Measurements from ENCODE around the gene NOTCH2. TPM values are rescaled to one million over a fixed set of nuclear protein-coding genes. Genes with fewer than 3 reads are reported as not detected.
A peak's percentile ranks its signal among the peaks of the same experiment; 100 is the strongest.

The NOTCH2 gene
- polyA plus RNA-seq, 3 donors from 2014 or later: 11.6 to 38.1 (median 16.7) TPM

DNA sequence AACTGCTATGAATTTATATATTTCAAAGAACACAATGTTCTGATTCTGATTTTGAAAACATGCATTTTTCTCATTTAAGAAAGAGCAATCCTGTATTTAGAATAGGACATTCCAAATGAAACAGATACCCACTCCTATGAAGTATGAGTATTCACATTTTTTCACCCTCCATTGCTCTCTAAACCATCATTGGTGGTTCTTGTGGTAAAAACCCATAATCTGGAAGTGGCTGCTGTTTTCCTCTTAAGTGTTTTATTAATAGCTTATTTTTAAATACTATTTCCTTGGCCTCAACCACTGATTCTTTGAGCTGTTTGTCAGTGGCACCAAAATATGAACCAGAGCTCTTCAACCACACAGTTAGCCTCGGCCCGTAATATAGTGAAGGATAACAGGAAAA lies 113.2 kb downstream of the NOTCH2 start:
- no peak for DNase-seq
- H3K9me3 Mint-ChIP-seq: no peaks in the 10 kb centered on the region
- H3K27ac Mint-ChIP-seq: no peak overlapping the region
- no peak overlapping the region for H3K4me3 Mint-ChIP-seq
- peaks cover 4 to 18% of the 10 kb centered on the region in 2 donors for H3K4me1 Mint-ChIP-seq
- peaks cover 9 to 45% (median 29%) of the 10 kb centered on the region in 3 donors for H3K36me3 Mint-ChIP-seq
- H3K27me3 Mint-ChIP-seq (ENCODE audit: low read depth in 3 of 3): no peaks in the 10 kb centered on the region

DNA sequence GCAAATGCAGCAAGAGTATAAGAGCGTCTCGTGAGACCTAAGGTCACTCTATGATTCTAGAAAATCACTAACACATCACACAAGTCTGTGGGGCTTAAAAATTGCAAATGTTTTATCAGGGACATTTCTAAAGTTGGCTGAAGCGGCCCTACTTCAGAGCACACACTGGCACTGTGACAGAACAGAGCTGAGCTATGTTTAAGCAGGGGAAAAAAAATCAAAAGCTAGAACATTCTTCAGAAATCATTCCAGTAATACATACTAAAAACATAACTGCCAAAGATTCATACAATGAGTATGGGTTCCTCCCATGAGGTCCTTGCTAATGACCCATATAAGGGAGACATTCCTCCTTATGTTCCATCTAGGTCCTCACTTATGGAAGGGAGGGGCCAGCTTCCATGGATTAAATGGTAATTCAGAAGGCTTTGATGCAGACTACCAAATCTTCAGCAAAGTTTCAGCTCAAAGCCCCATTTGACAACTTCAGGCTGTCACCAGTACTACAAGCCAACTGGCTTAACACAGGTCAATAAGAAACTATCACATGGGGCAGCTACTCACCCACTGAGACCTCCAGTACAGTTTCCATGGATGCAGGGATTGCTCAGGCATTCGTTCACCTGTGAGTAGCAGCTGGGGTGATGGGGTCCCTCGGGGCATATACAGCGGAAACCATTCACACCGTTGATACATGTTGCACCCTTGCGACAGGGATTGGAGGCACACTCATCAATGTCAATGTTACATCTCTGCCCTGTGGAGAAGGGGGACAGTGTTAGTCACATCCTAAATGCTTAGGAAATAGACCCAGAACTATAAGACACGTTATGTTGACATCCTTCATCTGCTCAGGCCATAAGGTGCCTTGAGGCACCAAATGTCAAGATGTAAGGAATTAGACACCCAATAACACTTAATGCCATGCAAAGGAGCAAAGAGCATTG lies 114.7 kb downstream of the NOTCH2 start:
- Mint-ChIP-seq H3K4me1 (peaks cover 4 to 18% of the 10 kb centered on the region in 2 donors), H3K27me3 (ENCODE audit: low read depth in 3 of 3) (no peaks in the 10 kb centered on the region), H3K9me3 (no peaks in the 10 kb centered on the region), H3K4me3 (no peak overlapping the region), H3K27ac (no peak overlapping the region), H3K36me3 (peaks cover 6 to 55% (median 26%) of the 10 kb centered on the region in 3 donors)
- DNase-seq: no peak

- Mint-ChIP-seq H3K36me3 (peaks cover 6 to 50% (median 23%) of the 10 kb centered on the region in 3 donors), H3K27ac (no peak overlapping the region), H3K4me1 (peaks cover 4 to 18% of the 10 kb centered on the region in 2 donors), H3K4me3 (no peak overlapping the region), H3K27me3 (ENCODE audit: low read depth in 3 of 3) (peaks cover 0 to under 1% (median 0%) of the 10 kb centered on the region in 3 donors), H3K9me3 (no peaks in the 10 kb centered on the region)
- DNase-seq: no peak
Observed at GRCh38 chr1:119953266-119953998, 116.0 kb downstream of the NOTCH2 start.

- Mint-ChIP-seq H3K4me1 (peaks cover 4 to 18% of the 10 kb centered on the region in 2 donors), H3K4me3 (no peak overlapping the region), H3K27ac (no peak overlapping the region), H3K36me3 (peaks cover 6 to 51% (median 24%) of the 10 kb centered on the region in 3 donors), H3K27me3 (ENCODE audit: low read depth in 3 of 3) (peaks cover 0 to 3% (median 0%) of the 10 kb centered on the region in 3 donors), H3K9me3 (no peaks in the 10 kb centered on the region)
- no peak for DNase-seq
Observed at GRCh38 chr1:119952496-119952895, 117.0 kb downstream of the NOTCH2 start.

DNA sequence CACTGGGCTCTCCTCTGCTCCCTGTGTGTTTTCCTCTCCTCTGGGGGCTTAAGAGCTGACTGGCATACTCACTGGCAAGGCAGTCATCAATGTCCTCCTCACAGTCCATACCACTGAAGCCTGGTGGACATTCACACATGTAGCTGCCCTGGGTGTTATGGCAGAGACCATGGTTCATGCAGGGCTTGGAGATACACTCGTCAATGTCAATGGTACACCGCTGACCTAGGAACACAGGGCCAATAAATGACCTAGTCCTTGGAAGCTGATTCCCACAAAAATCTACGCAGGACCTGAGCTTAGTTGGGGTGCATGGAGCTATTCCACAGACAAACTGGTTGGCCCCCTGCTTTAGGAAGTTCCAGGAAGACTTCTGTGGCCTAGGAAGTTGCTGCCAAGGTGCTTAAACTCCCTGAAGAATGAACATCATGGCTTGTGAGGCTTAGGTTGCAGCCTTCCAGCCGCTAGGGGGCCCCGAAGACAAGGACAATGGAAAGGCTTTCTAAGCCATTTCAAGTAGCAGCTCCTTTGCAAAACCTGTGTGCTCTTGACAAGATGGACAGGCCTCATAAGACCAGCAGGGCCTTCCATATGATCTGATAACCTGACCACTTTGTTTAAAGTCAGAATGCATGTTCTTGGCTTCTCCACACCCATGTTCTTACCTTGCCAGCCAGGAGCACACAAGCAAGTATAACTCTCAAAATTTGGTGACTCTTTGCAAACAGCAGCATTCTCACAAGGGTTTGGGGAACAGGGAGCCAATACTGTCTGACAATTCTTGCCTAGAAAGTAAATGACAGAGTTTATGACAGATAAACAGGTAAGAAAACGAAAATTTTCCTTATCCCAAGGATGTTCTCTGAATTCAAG lies 120.9 kb downstream of the NOTCH2 start:
- Mint-ChIP-seq H3K27me3 (ENCODE audit: low read depth in 3 of 3) (peaks cover 0 to 3% (median 0%) of the 10 kb centered on the region in 3 donors), H3K4me1 (no peaks in the 10 kb centered on the region), H3K36me3 (peaks cover 6 to 41% (median 21%) of the 10 kb centered on the region in 3 donors), H3K9me3 (no peaks in the 10 kb centered on the region), H3K4me3 (no peak overlapping the region), H3K27ac (peak overlapping the region in 2 of 6 donors; percentile 40 to 48)
- peak; percentile 39 to 59 (median 44) for DNase-seq

DNA sequence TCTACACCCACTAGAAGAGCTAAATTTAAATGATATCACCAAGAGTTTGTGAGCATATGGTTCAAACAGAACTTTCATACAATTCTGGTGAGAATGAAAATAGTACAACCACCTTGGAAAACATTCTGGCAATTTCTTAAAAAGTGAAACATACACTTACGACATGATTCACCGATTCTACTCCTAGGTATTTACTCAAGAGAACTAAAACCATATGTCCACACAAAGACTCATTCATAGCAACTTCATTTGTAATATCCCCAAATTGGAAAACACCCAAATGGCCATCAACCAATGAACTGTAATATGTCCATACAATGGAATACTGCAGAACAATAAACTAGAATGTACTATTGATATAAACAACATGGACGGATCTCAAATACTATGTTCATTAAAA lies 122.0 kb downstream of the NOTCH2 start:
- no peak for DNase-seq
- Mint-ChIP-seq H3K4me1 (no peaks in the 10 kb centered on the region), H3K36me3 (peaks cover 6 to 34% (median 16%) of the 10 kb centered on the region in 3 donors), H3K4me3 (no peak overlapping the region), H3K27me3 (ENCODE audit: low read depth in 3 of 3) (peaks cover 0 to 3% (median 0%) of the 10 kb centered on the region in 3 donors), H3K9me3 (no peaks in the 10 kb centered on the region), H3K27ac (no peak overlapping the region)

DNA sequence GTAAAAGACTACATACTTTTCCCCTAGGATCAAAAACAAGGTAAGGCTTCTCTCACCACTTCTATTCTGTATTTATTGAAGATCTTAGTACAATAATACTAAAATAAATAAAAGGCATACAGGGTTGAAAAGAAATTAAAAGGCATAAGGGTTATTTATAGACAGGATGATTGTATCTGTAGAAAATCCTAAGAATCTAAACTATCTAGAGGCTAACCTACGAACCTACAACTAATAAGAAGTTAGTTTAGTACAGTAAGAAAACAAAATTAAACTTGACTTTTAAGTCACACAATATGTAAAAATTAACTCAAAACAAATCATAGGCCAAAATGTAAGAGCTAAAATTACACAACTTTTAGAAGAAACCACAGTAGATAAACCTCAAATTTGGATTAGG lies 122.7 kb downstream of the NOTCH2 start:
- H3K4me1 Mint-ChIP-seq: no peaks in the 10 kb centered on the region
- peak overlapping the region in 2 of 6 donors; percentile 19 to 51 for H3K27ac Mint-ChIP-seq
- H3K36me3 Mint-ChIP-seq: peaks cover 4 to 34% (median 12%) of the 10 kb centered on the region in 3 donors
- no peak for DNase-seq
- peaks cover 0 to 3% (median 0%) of the 10 kb centered on the region in 3 donors for H3K27me3 Mint-ChIP-seq (ENCODE audit: low read depth in 3 of 3)
- no peak overlapping the region for H3K4me3 Mint-ChIP-seq
- no peaks in the 10 kb centered on the region for H3K9me3 Mint-ChIP-seq

- Mint-ChIP-seq H3K9me3 (no peaks in the 10 kb centered on the region), H3K27ac (no peak overlapping the region), H3K36me3 (peaks cover 3 to 35% (median 23%) of the 10 kb centered on the region in 3 donors), H3K27me3 (ENCODE audit: low read depth in 3 of 3) (peaks cover 0 to under 1% (median 0%) of the 10 kb centered on the region in 3 donors), H3K4me3 (no peak overlapping the region), H3K4me1 (no peaks in the 10 kb centered on the region)
- DNase-seq: no peak
Observed at GRCh38 chr1:119943216-119943615, 126.2 kb downstream of the NOTCH2 start.

DNA sequence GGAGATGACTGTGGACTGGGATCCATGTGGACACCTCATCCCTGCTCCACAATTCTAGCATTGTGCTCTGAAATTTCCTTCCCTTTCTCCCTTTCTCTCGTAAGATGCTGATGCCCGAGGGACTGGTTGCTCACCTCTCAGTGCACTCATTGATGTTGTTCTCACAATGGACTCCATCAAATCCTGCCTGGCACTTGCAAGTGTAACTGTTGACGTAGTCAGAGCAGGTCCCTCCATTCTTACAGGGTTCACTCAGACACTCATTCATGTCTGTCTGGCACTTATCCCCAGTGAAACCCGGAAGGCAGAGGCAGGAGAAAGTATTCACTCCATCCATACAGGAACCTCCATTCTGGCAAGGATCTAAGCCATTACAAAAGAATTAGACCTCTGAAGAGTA lies 128.1 kb downstream of the NOTCH2 start:
- Mint-ChIP-seq H3K36me3 (peaks cover 17 to 41% (median 26%) of the 10 kb centered on the region in 3 donors), H3K9me3 (no peaks in the 10 kb centered on the region), H3K4me3 (no peak overlapping the region), H3K4me1 (no peaks in the 10 kb centered on the region), H3K27me3 (ENCODE audit: low read depth in 3 of 3) (no peaks in the 10 kb centered on the region), H3K27ac (peak overlapping the region in 1 of 6 donors; percentile 14)
- no peak for DNase-seq

DNA sequence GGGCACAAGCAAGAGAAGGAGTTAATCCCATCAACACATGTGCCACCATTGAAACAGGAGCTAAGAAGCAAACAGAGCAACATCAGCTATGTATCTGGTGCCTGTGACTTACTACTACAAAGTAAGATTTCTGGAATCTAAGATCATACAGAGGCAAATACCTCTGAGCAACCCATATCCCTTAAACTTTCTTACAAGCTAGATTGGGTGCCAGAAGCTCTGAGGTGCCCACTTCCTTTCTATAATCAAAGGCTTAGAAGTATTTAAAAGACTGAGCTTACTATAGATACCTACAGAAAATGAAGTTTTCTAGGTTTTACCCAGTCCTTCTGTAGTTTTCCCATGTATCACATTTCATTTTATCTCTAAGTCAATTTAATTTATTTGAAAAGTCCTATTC lies 128.8 kb downstream of the NOTCH2 start:
- no peaks in the 10 kb centered on the region for H3K4me1 Mint-ChIP-seq
- no peak for DNase-seq
- H3K4me3 Mint-ChIP-seq: no peak overlapping the region
- H3K27ac Mint-ChIP-seq: peak overlapping the region in 2 of 6 donors; percentile 42 to 69
- H3K27me3 Mint-ChIP-seq (ENCODE audit: low read depth in 3 of 3): no peaks in the 10 kb centered on the region
- peaks cover 22 to 46% (median 30%) of the 10 kb centered on the region in 3 donors for H3K36me3 Mint-ChIP-seq
- H3K9me3 Mint-ChIP-seq: no peaks in the 10 kb centered on the region

GRCh38 chr1:119937198-119937597 lies 132.3 kb downstream of the NOTCH2 start:
- peaks cover 0 to 2% (median 0%) of the 10 kb centered on the region in 6 donors for H3K9me3 Mint-ChIP-seq
- DNase-seq: no peak
- no peak overlapping the region for H3K27ac Mint-ChIP-seq
- H3K36me3 Mint-ChIP-seq: peaks cover 54 to 77% (median 61%) of the 10 kb centered on the region in 3 donors
- no peak overlapping the region for H3K4me3 Mint-ChIP-seq
- no peaks in the 10 kb centered on the region for H3K27me3 Mint-ChIP-seq (ENCODE audit: low read depth in 3 of 3)
- H3K4me1 Mint-ChIP-seq: no peaks in the 10 kb centered on the region

- Mint-ChIP-seq H3K4me3 (no peak overlapping the region), H3K27me3 (ENCODE audit: low read depth in 3 of 3) (no peaks in the 10 kb centered on the region), H3K4me1 (no peaks in the 10 kb centered on the region), H3K9me3 (peaks cover 0 to 2% (median 0%) of the 10 kb centered on the region in 6 donors), H3K27ac (peak overlapping the region in 2 of 6 donors; percentile 6 to 25), H3K36me3 (peaks cover 52 to 70% (median 55%) of the 10 kb centered on the region in 3 donors)
- no peak for DNase-seq
Observed at GRCh38 chr1:119935915-119936314, 133.5 kb downstream of the NOTCH2 start.

DNA sequence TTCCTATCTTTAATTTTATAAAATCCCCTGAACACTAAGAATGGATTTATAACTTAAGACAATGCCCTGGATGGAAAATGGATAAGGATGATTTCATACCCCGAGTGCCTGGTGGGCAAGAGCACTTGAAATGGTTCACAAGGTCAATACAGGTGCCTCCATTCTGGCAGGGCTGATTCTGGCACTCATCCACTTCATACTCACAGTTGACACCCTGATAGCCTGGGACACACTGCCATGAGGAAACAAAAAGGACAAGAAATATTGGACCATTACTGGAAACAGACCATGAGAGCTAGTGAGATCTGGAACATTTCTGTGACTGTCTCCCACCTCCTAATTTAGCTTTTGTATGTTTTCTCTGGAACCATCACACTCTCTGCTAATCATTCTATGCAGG lies 134.1 kb downstream of the NOTCH2 start:
- Mint-ChIP-seq H3K9me3 (peaks cover 0 to 2% (median 0%) of the 10 kb centered on the region in 6 donors), H3K36me3 (peaks cover 52 to 67% (median 52%) of the 10 kb centered on the region in 3 donors), H3K4me1 (no peaks in the 10 kb centered on the region), H3K27me3 (ENCODE audit: low read depth in 3 of 3) (no peaks in the 10 kb centered on the region), H3K4me3 (no peak overlapping the region), H3K27ac (no peak overlapping the region)
- DNase-seq: no peak

Measured in immature natural killer cell (primary cell).